ENCODE data around the gene SLC25A33. TPM values are rescaled to one million over a fixed set of nuclear protein-coding genes. Genes with fewer than 3 reads are reported as not detected.

SLC25A33 gene
- total RNA-seq, 1 experiment from 2014 or later = 9.2 TPM

- TF ChIP-seq TEAD1 (CRISPR knock-in tag; IDR thresholded peaks at IDR 0.05) (no peak), GTF2I (CRISPR knock-in tag; conservative IDR thresholded peaks at IDR 0.05) (no peak), MXD4 (CRISPR knock-in tag; IDR thresholded peaks at IDR 0.05; ENCODE audit: borderline replicate concordance) (no peak), USF1 (CRISPR knock-in tag; IDR thresholded peaks at IDR 0.05) (no peak)
Measured at GRCh38 chr1:9603307-9603706, 64.0 kb downstream of the SLC25A33 start (continued).

GRCh38 chr1:9603766-9604753 is 64.8 kb downstream of the SLC25A33 start:
- no peaks in the 10 kb centered on the region for H3K9me3 Mint-ChIP-seq
- peak overlapping the region; percentile 68 for H3K27ac Mint-ChIP-seq
- ChIA-PET CTCF (interaction anchor here (2.0 kb wide), 1 partner anchor 12 kb away, joined by 5 read pairs; no protein-coding TSS in a partner anchor), POLR2A (interaction anchor here (0.6 kb wide), 1 partner anchor 29 kb away, joined by 3 read pairs; no protein-coding TSS in a partner anchor)
- DNase-seq (ENCODE audit: low spot score) = no peak
- peaks cover 13% of the 10 kb centered on the region for H3K36me3 Mint-ChIP-seq
- no peaks in the 10 kb centered on the region for H3K27me3 Mint-ChIP-seq (ENCODE audit: low read depth)
- no peaks in the 10 kb centered on the region for H3K4me1 Mint-ChIP-seq
- no peak for TF ChIP-seq ZNF121 (CRISPR knock-in tag; IDR thresholded peaks at IDR 0.05)
- TF ChIP-seq ZNF281 (CRISPR knock-in tag; IDR thresholded peaks at IDR 0.05) = no peak
- TF ChIP-seq ZBTB21 (CRISPR knock-in tag; IDR thresholded peaks at IDR 0.05; ENCODE audit: borderline replicate concordance) = no peak
- no peak for TF ChIP-seq ZNF219 (CRISPR knock-in tag; IDR thresholded peaks at IDR 0.05; ENCODE audit: borderline replicate concordance)
- TF ChIP-seq STAT6 (CRISPR knock-in tag; conservative IDR thresholded peaks at IDR 0.05; ENCODE audit: low read depth) = no peak
- no peak for TF ChIP-seq ARID4B (CRISPR knock-in tag; IDR thresholded peaks at IDR 0.05; ENCODE audit: borderline replicate concordance)
- TF ChIP-seq, protein P1, sequence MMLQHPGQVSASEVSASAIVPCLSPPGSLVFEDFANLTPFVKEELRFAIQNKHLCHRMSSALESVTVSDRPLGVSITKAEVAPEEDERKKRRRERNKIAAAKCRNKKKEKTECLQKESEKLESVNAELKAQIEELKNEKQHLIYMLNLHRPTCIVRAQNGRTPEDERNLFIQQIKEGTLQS (CRISPR knock-in tag; conservative IDR thresholded peaks at IDR 0.05) = no peak
- TF ChIP-seq FOXP4 (CRISPR knock-in tag; IDR thresholded peaks at IDR 0.05) = no peak
- no peak for TF ChIP-seq ZNF416 (CRISPR knock-in tag; IDR thresholded peaks at IDR 0.05)
- TF ChIP-seq, protein P2, sequence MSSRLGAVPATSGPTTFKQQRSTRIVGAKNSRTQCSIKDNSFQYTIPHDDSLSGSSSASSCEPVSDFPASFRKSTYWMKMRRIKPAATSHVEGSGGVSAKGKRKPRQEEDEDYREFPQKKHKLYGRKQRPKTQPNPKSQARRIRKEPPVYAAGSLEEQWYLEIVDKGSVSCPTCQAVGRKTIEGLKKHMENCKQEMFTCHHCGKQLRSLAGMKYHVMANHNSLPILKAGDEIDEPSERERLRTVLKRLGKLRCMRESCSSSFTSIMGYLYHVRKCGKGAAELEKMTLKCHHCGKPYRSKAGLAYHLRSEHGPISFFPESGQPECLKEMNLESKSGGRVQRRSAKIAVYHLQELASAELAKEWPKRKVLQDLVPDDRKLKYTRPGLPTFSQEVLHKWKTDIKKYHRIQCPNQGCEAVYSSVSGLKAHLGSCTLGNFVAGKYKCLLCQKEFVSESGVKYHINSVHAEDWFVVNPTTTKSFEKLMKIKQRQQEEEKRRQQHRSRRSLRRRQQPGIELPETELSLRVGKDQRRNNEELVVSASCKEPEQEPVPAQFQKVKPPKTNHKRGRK (CRISPR knock-in tag; IDR thresholded peaks at IDR 0.05; ENCODE audit: borderline replicate concordance) = no peak
- no peak overlapping the region for H3K4me3 Mint-ChIP-seq
- no peak for ATAC-seq

Measured in WTC11 (cell line).